Activated CD4-positive, alpha-beta T cell treated with anti-CD3 and anti-CD28 coated beads, Interleukin-2, amount 50 U/mL, for 48 hours (primary cell): ENCODE data around the gene SUCNR1.
"Not testable (repeated sequence)": the region's sequence is repeated elsewhere in the genome, so short reads cannot be mapped to it uniquely, and the experiment has no call there.

Experiments
- DNase-seq, 2 experiments: peaks; one replicate each; pipeline ENCODE4 v3.0.0-alpha.2; 2020

The SUCNR1 gene

GRCh38 chr3:151874079-151874478, 636 bp downstream of the SUCNR1 start:
- DNase-seq: not testable (repeated sequence)

GRCh38 chr3:151875759-151876158, 2.3 kb downstream of the SUCNR1 start:
- DNase-seq: no peak

GRCh38 chr3:151877269-151877668, 3.8 kb downstream of the SUCNR1 start:
- DNase-seq: no peak

GRCh38 chr3:151878465-151878864, 5.0 kb downstream of the SUCNR1 start:
- DNase-seq: no peak

GRCh38 chr3:151879037-151879436, 5.6 kb downstream of the SUCNR1 start:
- no peak for DNase-seq

- no peak for DNase-seq
Observed at GRCh38 chr3:151879679-151880415, 6.4 kb downstream of the SUCNR1 start.

- no peak for DNase-seq
Observed at GRCh38 chr3:151880416-151880690, 6.9 kb downstream of the SUCNR1 start.

GRCh38 chr3:151881137-151881536, 7.7 kb downstream of the SUCNR1 start:
- DNase-seq: no peak

- not testable (repeated sequence) for DNase-seq
Observed at GRCh38 chr3:151885397-151885796, 12.0 kb downstream of the SUCNR1 start.

- DNase-seq: not testable (repeated sequence)
Observed at GRCh38 chr3:151887450-151888211, 14.2 kb downstream of the SUCNR1 start.

- DNase-seq: no peak
Observed at GRCh38 chr3:151890721-151891141, 17.3 kb downstream of the SUCNR1 start.

- no peak for DNase-seq
Observed at GRCh38 chr3:151891721-151892120, 18.3 kb downstream of the SUCNR1 start.

- DNase-seq: no peak
Observed at GRCh38 chr3:151894219-151894618, 20.8 kb downstream of the SUCNR1 start.

- no peak for DNase-seq
Observed at GRCh38 chr3:151895478-151896241, 22.2 kb downstream of the SUCNR1 start.

GRCh38 chr3:151896246-151897012, 23.0 kb downstream of the SUCNR1 start:
- DNase-seq: no peak

GRCh38 chr3:151898121-151898520, 24.7 kb downstream of the SUCNR1 start:
- DNase-seq: not testable (repeated sequence)

GRCh38 chr3:151898564-151899261, 25.3 kb downstream of the SUCNR1 start:
- DNase-seq: not testable (repeated sequence)

- DNase-seq: no peak
Observed at GRCh38 chr3:151899996-151900395, 26.6 kb downstream of the SUCNR1 start.

- no peak for DNase-seq
Observed at GRCh38 chr3:151900460-151900859, 27.0 kb downstream of the SUCNR1 start.

GRCh38 chr3:151900884-151901643, 27.6 kb downstream of the SUCNR1 start:
- no peak for DNase-seq

GRCh38 chr3:151901644-151902285, 28.3 kb downstream of the SUCNR1 start:
- DNase-seq: no peak
